HEK293 (cell line): ENCODE results near the gene C4orf50.

ENCODE experiments used
- CTCF ChIA-PET: fragments of 350-600 bp; formaldehyde crosslinking; extraction: SDS; loops from one replicate; lab custom pipeline; 2021; ENCODE audit warnings: antibody characterized with exemption; lab: Yijun Ruan, JAX
- POLR2A ChIA-PET: fragments of 300-600 bp; formaldehyde crosslinking; extraction: SDS; loops from one replicate; lab custom pipeline; 2020; ENCODE audit warnings: antibody characterized with exemption, inconsistent platforms; lab: Yijun Ruan, JAX
- H3K27ac ChIP-seq: fragments of 200-500 bp; sonication (Bioruptor generic); 2 replicates; pipeline ENCODE4 v1.5.1; 2014; ENCODE audit warnings: low read depth, low read length, control low read depth, inconsistent platforms; ENCODE audit errors: extremely low read depth
- H3K36me3 ChIP-seq, 2 experiments: fragments of 200-500 bp in 1 of 2; sonication (Bioruptor generic) in 1 of 2; 1 replicate in 1 of 2; 2 replicates in 1 of 2; pipeline ENCODE4 v1.5.1; 2014 to 2017; ENCODE audit warnings: inconsistent platforms in 2 of 2, low read length in 2 of 2; ENCODE audit not compliant: control insufficient read depth in 2 of 2, insufficient read depth in 1 of 2
- H3K4me1 ChIP-seq: fragments of 200-500 bp; sonication (Bioruptor generic); 2 replicates; pipeline ENCODE4 v1.5.1; 2014; ENCODE audit warnings: mild to moderate bottlenecking, low read length, inconsistent platforms; ENCODE audit not compliant: control insufficient read depth, insufficient read depth
- H3K4me3 ChIP-seq: 2 replicates; pipeline ENCODE4 v1.5.1; 2011; ENCODE audit warnings: low read depth, mild to moderate bottlenecking, control low read depth, low read length, moderate library complexity
- H3K9me3 ChIP-seq: fragments of 200-500 bp; sonication (Bioruptor generic); 2 replicates; pipeline ENCODE4 v1.5.1; 2014; ENCODE audit warnings: low read depth, low read length, inconsistent platforms; ENCODE audit not compliant: control insufficient read depth, insufficient read depth
- CTCF ChIP-seq: fragments of 450-650 bp; formaldehyde crosslinking; IDR thresholded peaks from 2 replicates; pipeline ENCODE4 v1.5.1; 2016; ENCODE audit warnings: missing biosample characterization, missing genetic modification characterization
- HIC1 ChIP-seq: fragments of 450-650 bp; formaldehyde crosslinking; IDR thresholded peaks from 2 replicates; pipeline ENCODE4 v1.5.1; 2016; ENCODE audit warnings: missing biosample characterization, missing genetic modification characterization
- KLF10 ChIP-seq: fragments of 450-650 bp; IDR thresholded peaks from 2 replicates; pipeline ENCODE4 v1.5.1; 2018; ENCODE audit warnings: missing biosample characterization, mild to moderate bottlenecking, missing genetic modification characterization
- KLF16 ChIP-seq: fragments of 450-650 bp; formaldehyde crosslinking; IDR thresholded peaks from 2 replicates; pipeline ENCODE4 v1.5.1; 2017; ENCODE audit warnings: missing biosample characterization, missing genetic modification characterization
- MYNN ChIP-seq: fragments of 450-650 bp; formaldehyde crosslinking; IDR thresholded peaks from 2 replicates; pipeline ENCODE4 v1.5.1; 2016; ENCODE audit warnings: missing biosample characterization, missing genetic modification characterization, borderline replicate concordance
- MZF1 ChIP-seq: fragments of 450-650 bp; formaldehyde crosslinking; IDR thresholded peaks from 2 replicates; pipeline ENCODE4 v1.5.1; 2017; ENCODE audit warnings: missing biosample characterization, missing genetic modification characterization, borderline replicate concordance
- OVOL3 ChIP-seq: fragments of 450-650 bp; formaldehyde crosslinking; IDR thresholded peaks from 2 replicates; pipeline ENCODE4 v1.5.1; 2016; ENCODE audit warnings: missing biosample characterization, missing genetic modification characterization
- PRDM6 ChIP-seq: fragments of 450-650 bp; formaldehyde crosslinking; IDR thresholded peaks from 2 replicates; pipeline ENCODE4 v1.5.1; 2017; ENCODE audit warnings: missing biosample characterization, missing genetic modification characterization
- ZBTB44 ChIP-seq: fragments of 450-650 bp; IDR thresholded peaks from 2 replicates; pipeline ENCODE4 v1.5.1; 2018; ENCODE audit warnings: missing biosample characterization, mild to moderate bottlenecking, missing genetic modification characterization
- ZIC2 ChIP-seq: fragments of 450-650 bp; formaldehyde crosslinking; IDR thresholded peaks from 2 replicates; pipeline ENCODE4 v1.5.1; 2016; ENCODE audit warnings: missing biosample characterization, missing genetic modification characterization
- ZNF202 ChIP-seq: fragments of 450-650 bp; formaldehyde crosslinking; IDR thresholded peaks from 2 replicates; pipeline ENCODE4 v1.5.1; 2016; ENCODE audit warnings: missing biosample characterization, missing genetic modification characterization, borderline replicate concordance
- ZNF280D ChIP-seq: fragments of 450-650 bp; formaldehyde crosslinking; IDR thresholded peaks from 2 replicates; pipeline ENCODE4 v1.5.1; 2016; ENCODE audit warnings: missing biosample characterization, missing genetic modification characterization
- ZNF416 ChIP-seq: fragments of 450-650 bp; formaldehyde crosslinking; IDR thresholded peaks from 2 replicates; pipeline ENCODE4 v1.5.1; 2016; ENCODE audit warnings: missing biosample characterization, missing genetic modification characterization
- ZNF48 ChIP-seq: fragments of 450-650 bp; formaldehyde crosslinking; IDR thresholded peaks from 2 replicates; pipeline ENCODE4 v1.5.1; 2016; ENCODE audit warnings: missing biosample characterization, missing genetic modification characterization
- ZNF510 ChIP-seq: fragments of 450-650 bp; formaldehyde crosslinking; IDR thresholded peaks from 2 replicates; pipeline ENCODE4 v1.5.1; 2018; ENCODE audit warnings: mild to moderate bottlenecking, missing genetic modification characterization, missing biosample characterization; ENCODE audit not compliant: insufficient replicate concordance
- ZNF558 ChIP-seq: fragments of 450-650 bp; formaldehyde crosslinking; IDR thresholded peaks from 2 replicates; pipeline ENCODE4 v1.5.1; 2016; ENCODE audit warnings: missing biosample characterization, missing genetic modification characterization
- ZNF580 ChIP-seq: fragments of 450-650 bp; formaldehyde crosslinking; IDR thresholded peaks from 2 replicates; pipeline ENCODE4 v1.5.1; 2016; ENCODE audit warnings: missing biosample characterization, missing genetic modification characterization
- ZNF830 ChIP-seq: fragments of 450-650 bp; IDR thresholded peaks from 2 replicates; pipeline ENCODE4 v1.5.0; 2018; ENCODE audit warnings: missing biosample characterization, missing genetic modification characterization, low read depth, mild to moderate bottlenecking, moderate library complexity
- ZSCAN18 ChIP-seq: fragments of 450-650 bp; formaldehyde crosslinking; IDR thresholded peaks from 2 replicates; pipeline ENCODE4 v1.5.1; 2016; ENCODE audit warnings: missing biosample characterization, missing genetic modification characterization

The C4orf50 gene

GRCh38 chr4:5931526-5931925, 86.7 kb downstream of the C4orf50 start (continued):
- TF ChIP-seq ZNF830 (tag by site-specific recombination) (no peak), ZNF280D (tag by site-specific recombination) (no peak), ZBTB44 (tag by site-specific recombination) (no peak), OVOL3 (no peak), KLF10 (tag by site-specific recombination) (no peak)

- no peak overlapping the region for H3K4me3 ChIP-seq
- ChIA-PET CTCF (no interaction called here), POLR2A (no interaction called here)
- H3K4me1 ChIP-seq: no peaks in the 10 kb centered on the region
- H3K36me3 ChIP-seq: no peaks in the 10 kb centered on the region
- H3K27ac ChIP-seq: no peak overlapping the region
- no peaks in the 10 kb centered on the region for H3K9me3 ChIP-seq
- TF ChIP-seq PRDM6 (no peak), HIC1 (no peak), ZNF416 (no peak), ZNF580 (tag by site-specific recombination) (no peak), ZNF202 (tag by site-specific recombination) (no peak), ZSCAN18 (tag by site-specific recombination) (no peak), ZIC2 (tag by site-specific recombination) (no peak), CTCF (tag by site-specific recombination) (no peak), KLF16 (tag by site-specific recombination) (no peak), ZBTB44 (tag by site-specific recombination) (no peak), ZNF830 (tag by site-specific recombination) (no peak), ZNF558 (no peak), ZNF48 (tag by site-specific recombination) (no peak), ZNF510 (tag by site-specific recombination) (no peak), MYNN (no peak), MZF1 (tag by site-specific recombination) (no peak)
- TF ChIP-seq, all 188 proteins: peak for 0
Measured at GRCh38 chr4:5930876-5931275, 87.4 kb downstream of the C4orf50 start.
